Ectodermal cell (in vitro differentiated cells): Measurements from ENCODE around the gene NUP62CL.
"Not testable (repeated sequence)": the region's sequence is repeated elsewhere in the genome, so short reads cannot be mapped to it uniquely, and the experiment has no call there.

Experiments
- H3K27ac ChIP-seq: 2 replicates; pipeline ENCODE4 v1.7.0; 2013; ENCODE audit warnings: mild to moderate bottlenecking, low read depth, low read length; ENCODE audit not compliant: insufficient read depth, poor library complexity, severe bottlenecking
- H3K27me3 ChIP-seq: 2 replicates; pipeline ENCODE4 v1.7.0; 2013; ENCODE audit warnings: mild to moderate bottlenecking, low read length; ENCODE audit not compliant: insufficient read depth, control insufficient read depth, poor library complexity, severe bottlenecking
- H3K36me3 ChIP-seq: one replicate; pipeline ENCODE4 v1.7.0; 2013; ENCODE audit warnings: low read length; ENCODE audit not compliant: control insufficient read depth, insufficient read depth
- H3K4me1 ChIP-seq: one replicate; pipeline ENCODE4 v1.7.0; 2013; ENCODE audit warnings: low read length; ENCODE audit not compliant: control insufficient read depth, insufficient read depth
- H3K4me3 ChIP-seq: 2 replicates; pipeline ENCODE4 v1.7.0; 2013; ENCODE audit warnings: low read depth, low read length, control low read depth; ENCODE audit not compliant: insufficient read depth
- H3K9me3 ChIP-seq: 2 replicates; pipeline ENCODE4 v1.7.0; 2013; ENCODE audit warnings: mild to moderate bottlenecking, low read length, moderate library complexity; ENCODE audit not compliant: control insufficient read depth
- whole genome bisulfite sequencing, 2 experiments: methylation state at CpG; one replicate each; pipeline ENCODE4 v1.1.7; 2013; ENCODE audit warnings: missing lambda C conversion rate in 2 of 2; 5-methylcytosine and 5-hydroxymethylcytosine counted together

NUP62CL gene

DNA sequence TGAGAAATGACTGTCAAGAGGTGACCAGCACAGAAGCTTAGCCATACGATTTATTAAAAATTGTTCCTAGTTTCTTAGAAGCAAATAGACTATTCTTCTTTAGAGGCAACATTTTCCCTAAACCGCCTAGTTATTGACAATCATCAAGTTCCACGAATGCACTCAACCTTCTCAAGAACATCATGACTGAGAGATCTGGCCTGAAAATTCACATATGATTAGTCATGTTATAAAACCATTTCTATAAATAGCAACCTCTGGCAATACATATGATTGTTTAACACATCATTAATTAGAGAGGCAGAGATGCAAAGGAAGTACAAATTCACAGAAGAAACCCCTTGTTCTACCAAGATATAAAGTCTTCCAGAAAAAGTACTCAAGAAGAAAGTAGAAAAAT is 6.7 kb downstream of the NUP62CL start:
- WGBS, 2 experiments: 91 to 100% methylated on average over 3 of the region's 3 CpGs
- H3K27ac ChIP-seq: no peak overlapping the region
- H3K4me3 ChIP-seq: no peak overlapping the region
- H3K9me3 ChIP-seq: no peaks in the 10 kb centered on the region
- H3K4me1 ChIP-seq: no peaks in the 10 kb centered on the region
- H3K27me3 ChIP-seq: no peaks in the 10 kb centered on the region
- H3K36me3 ChIP-seq: no peaks in the 10 kb centered on the region

DNA sequence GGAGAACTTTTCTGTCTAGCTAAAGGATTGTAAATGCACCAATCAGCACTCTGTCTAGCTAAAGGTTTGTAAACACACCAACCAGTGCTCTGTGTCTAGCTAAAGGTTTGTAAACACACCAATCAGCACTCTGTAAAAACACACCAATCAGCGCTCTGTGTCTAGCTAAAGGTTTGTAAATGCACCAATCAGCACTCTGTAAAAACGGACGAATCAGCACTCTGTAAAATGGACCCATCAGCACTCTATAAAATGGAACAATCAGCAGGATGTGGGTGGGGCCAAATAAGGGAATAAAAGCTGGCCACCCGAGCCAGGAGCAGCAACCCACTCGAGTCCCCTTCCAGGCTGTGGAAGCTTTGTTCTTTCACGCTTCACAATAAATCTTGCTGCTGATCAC is 8.2 kb downstream of the NUP62CL start:
- H3K9me3 ChIP-seq, H3K27ac ChIP-seq, H3K27me3 ChIP-seq, H3K4me1 ChIP-seq, H3K4me3 ChIP-seq, H3K36me3 ChIP-seq: not testable (repeated sequence)
- WGBS, 2 experiments: 89 to 95% methylated on average over 6 of the region's 6 CpGs

DNA sequence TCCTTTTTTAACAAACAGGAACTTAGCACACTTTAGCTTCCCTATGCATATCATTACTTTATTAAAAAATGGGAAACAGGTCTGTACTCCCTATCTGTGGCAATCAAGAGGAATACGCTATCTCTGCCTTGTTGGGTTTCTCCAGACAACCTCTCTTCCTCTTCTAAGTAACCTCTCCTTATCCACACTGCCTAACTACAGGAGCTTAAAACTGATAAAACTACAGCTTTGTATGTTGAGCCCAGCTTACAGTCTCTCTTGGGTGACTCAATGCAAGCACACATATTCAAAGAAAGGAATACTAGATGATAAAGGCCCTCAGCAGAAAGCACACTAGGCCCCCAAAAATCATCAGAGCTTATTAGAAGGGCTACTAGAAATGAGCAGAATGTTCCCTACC is 8.9 kb downstream of the NUP62CL start:
- 88 to 100% methylated on average over 1 of the region's 1 CpG for WGBS, 2 experiments
- Histone ChIP-seq H3K4me3 (no peak overlapping the region), H3K4me1 (no peaks in the 10 kb centered on the region), H3K27ac (no peak overlapping the region), H3K27me3 (no peaks in the 10 kb centered on the region), H3K36me3 (no peaks in the 10 kb centered on the region), H3K9me3 (no peaks in the 10 kb centered on the region)

DNA sequence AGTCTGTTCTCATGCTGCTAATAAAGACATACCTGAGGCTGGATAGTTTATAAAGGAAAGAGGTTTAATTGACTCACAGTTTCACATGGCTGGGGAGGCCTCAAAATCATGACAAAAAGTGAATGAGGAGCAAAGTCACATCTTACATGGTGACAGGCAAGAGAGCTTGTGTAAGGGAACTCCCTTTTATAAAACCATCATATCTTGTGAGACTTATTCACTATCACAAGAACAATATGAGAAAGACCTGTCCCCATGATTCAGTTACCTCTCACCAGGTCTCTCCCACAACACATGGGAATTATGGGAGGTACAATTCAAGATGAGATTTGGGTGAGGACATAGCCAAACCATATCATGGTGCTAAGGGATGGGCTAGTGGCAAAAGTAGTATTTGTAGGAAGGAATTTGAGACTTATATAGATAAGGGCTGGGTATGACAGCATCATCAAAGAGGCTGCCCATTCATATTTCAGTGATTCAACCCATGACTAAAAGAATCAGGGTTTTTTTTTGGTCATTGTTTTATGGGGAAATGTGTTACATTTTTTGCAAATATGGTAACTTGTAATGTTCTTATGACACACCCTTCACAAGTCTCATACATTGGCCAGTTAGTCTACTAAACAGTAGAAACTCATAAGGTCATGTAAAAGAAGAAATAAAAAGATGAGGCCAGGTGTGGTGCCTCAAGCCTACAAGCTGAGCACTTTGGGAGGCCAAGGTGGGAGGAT is 34.7 kb downstream of the NUP62CL start:
- no peaks in the 10 kb centered on the region for H3K4me1 ChIP-seq
- H3K27ac ChIP-seq: no peak overlapping the region

DNA sequence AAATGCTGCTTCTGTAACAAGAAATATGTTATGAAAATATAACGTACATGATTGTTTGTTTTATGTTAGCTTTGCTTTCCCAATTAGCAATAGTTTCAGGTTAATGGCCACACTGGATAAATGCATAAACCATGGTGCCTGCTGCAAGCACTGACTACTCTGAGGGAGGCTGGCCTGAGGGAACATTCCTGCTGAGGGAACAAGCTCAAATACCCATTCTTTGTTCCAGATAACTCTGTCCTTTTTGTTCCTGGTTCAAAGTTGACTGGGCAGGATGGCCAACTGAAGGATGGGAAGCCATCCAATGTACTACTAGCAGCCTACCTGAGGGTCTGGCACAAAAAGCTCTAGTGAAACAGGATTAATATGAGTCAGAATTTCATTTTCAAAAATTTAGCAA is 37.5 kb downstream of the NUP62CL start:
- H3K4me3 ChIP-seq: no peak overlapping the region
- 100% methylated on average over 1 of the region's 1 CpG for WGBS, 2 experiments
- H3K36me3 ChIP-seq: no peaks in the 10 kb centered on the region
- H3K27ac ChIP-seq: no peak overlapping the region
- no peaks in the 10 kb centered on the region for H3K27me3 ChIP-seq
- H3K9me3 ChIP-seq: no peaks in the 10 kb centered on the region
- H3K4me1 ChIP-seq: no peaks in the 10 kb centered on the region

More for the DNA sequence above, 34.7 kb downstream of the NUP62CL start:
- H3K36me3 ChIP-seq: no peaks in the 10 kb centered on the region
- no peaks in the 10 kb centered on the region for H3K27me3 ChIP-seq
- no peak overlapping the region for H3K4me3 ChIP-seq
- H3K9me3 ChIP-seq: no peaks in the 10 kb centered on the region

DNA sequence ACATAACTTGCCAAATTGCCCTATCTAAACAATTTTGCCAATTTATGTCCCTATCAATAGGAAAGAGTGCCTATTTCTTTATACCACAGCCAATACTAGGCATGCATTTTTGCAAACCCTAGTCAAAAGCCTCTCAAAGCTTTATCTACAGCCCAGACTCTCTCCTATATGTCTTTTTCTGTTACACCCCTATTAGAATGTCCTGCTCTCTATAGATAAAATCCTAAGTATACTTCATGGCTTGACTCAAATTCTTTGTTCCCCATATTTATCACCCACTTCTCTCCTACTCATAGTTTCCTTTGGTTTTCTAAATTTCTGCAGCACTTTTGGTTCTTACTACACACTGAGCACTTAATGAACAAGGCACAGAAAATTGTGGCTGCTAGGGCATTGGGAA is 38.0 kb downstream of the NUP62CL start:
- H3K36me3 ChIP-seq: no peaks in the 10 kb centered on the region
- H3K27me3 ChIP-seq: no peaks in the 10 kb centered on the region
- H3K9me3 ChIP-seq: no peaks in the 10 kb centered on the region
- H3K4me1 ChIP-seq: no peaks in the 10 kb centered on the region
- no peak overlapping the region for H3K4me3 ChIP-seq
- H3K27ac ChIP-seq: no peak overlapping the region

DNA sequence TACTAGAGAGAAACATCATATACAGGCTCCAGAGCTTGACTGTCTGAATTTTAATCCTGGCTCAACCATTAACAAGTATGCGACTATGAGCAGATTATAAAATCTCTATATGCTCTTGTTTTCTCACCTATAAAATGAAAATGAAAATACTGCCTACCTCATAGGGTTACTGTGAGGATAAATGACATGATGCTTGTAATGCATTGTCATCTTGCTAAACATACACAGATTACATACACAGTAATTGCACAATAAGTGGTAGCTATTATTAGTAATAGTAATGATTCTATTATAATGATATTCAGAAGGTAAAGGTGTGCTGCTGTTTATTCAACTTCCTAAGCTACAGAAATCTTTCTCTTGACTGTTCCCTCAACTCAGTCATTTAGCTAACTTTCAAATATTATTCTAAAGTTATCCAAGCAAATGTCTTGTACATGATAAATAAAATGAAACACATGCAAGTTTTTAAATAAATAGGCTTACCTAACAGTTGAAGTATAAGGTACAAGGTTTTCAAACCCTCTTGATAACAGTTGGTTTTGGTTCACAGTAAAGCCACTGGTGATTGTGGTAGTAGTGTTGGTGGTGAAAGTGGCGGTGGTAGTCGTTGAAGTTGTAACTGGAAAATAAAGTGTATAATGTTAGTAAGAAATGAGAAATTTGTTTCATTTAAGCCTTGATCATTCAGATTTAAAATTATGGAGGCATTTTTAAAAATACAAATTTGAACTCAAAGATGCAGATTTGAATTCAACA is 38.9 kb downstream of the NUP62CL start:
- Histone ChIP-seq H3K36me3 (no peaks in the 10 kb centered on the region), H3K4me1 (no peaks in the 10 kb centered on the region)
- WGBS, 2 experiments: 89 to 100% methylated on average over 2 of the region's 3 CpGs

DNA sequence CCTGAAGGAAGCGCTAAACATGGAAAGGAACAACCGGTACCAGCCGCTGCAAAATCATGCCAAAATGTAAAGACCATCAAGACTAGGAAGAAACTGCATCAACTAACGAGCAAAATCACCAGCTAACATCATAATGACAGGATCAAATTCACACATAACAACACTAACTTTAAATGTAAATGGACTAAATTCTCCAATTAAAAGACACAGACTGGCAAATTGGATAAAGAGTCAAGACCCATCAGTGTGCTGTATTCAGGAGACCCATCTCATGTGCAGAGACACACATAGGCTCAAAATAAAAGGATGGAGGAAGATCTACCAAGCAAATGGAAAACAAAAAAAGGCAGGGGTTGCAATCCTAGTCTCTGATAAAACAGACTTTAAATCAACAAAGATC is 48.6 kb downstream of the NUP62CL start:
- not testable (repeated sequence) for H3K4me1 ChIP-seq, H3K27ac ChIP-seq, H3K9me3 ChIP-seq, H3K36me3 ChIP-seq, H3K27me3 ChIP-seq, H3K4me3 ChIP-seq
- WGBS, 2 experiments: no CpG with 5 or more reads among the region's 4 CpGs

More for the DNA sequence above, 38.9 kb downstream of the NUP62CL start:
- H3K27me3 ChIP-seq: no peaks in the 10 kb centered on the region
- H3K4me3 ChIP-seq: no peak overlapping the region
- no peaks in the 10 kb centered on the region for H3K9me3 ChIP-seq
- no peak overlapping the region for H3K27ac ChIP-seq

DNA sequence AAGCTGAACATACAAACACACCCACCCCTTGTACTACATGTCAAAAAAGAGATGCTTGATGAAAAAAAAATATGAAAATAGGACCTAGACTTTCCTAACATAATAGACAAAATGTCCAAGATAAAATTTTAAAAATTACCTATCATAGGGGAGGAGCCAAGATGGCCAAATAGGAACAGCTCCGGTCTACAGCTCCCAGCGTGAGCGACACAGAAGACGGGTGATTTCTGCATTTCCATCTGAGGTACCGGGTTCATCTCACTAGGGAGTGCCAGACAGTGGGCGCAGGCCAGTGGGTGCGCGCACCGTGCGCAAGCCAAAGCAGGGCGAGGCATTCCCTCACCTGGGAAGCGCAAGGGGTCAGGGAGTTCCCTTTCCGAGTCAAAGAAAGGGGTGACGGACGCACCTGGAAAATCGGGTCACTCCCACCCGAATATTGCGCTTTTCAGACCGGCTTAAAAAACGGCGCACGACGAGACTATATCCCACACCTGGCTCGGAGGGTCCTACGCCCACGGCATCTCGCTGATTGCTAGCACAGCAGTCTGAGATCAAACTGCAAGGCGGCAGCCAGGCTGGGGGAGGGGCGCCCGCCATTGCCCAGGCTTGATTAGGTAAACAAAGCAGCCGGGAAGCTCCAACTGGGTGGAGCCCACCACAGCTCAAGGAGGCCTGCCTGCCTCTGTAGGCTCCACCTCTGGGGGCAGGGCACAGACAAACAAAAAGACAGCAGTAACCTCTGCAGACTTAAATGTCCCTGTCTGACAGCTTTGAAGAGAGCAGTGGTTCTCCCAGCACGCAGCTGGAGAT is 50.4 kb downstream of the NUP62CL start:
- not testable (repeated sequence) for H3K4me3 ChIP-seq, H3K36me3 ChIP-seq, H3K4me1 ChIP-seq, H3K27ac ChIP-seq, H3K27me3 ChIP-seq, H3K9me3 ChIP-seq
- WGBS, 2 experiments: 6 to 7% methylated on average over 19 to 21 of the region's 32 CpGs
